C4-2B (cell line): ENCODE measurements around the gene NBPF1.
"Not testable (repeated sequence)": the region's sequence is repeated elsewhere in the genome, so short reads cannot be mapped to it uniquely, and the experiment has no call there.

Source experiments
- CTCF ChIP-seq: fragments of 450-650 bp; conservative IDR thresholded peaks from 2 replicates; pipeline ENCODE4 v1.5.1; 2017; ENCODE audit warnings: mild to moderate bottlenecking
- ZFX ChIP-seq: fragments of 450-650 bp; IDR thresholded peaks from 2 replicates; pipeline ENCODE4 v1.6.1; 2017

- TF ChIP-seq CTCF, ZFX: not testable (repeated sequence)
These were observed 29.6 kb upstream of the NBPF1 start for GRCh38 chr1:16643001-16643411.
